IMR-90 (cell line): Measurements from ENCODE around the gene COL5A1. TPM values are rescaled to one million over a fixed set of nuclear protein-coding genes. Genes with fewer than 3 reads are reported as not detected.
A peak's percentile ranks its signal among the peaks of the same experiment; 100 is the strongest.

Experiments used
- ATAC-seq: fragments of 200-7000 bp; cut with Tn5 transposase; 2 replicates; pipeline ENCODE4 v1.9.1; 2020; ENCODE audit warnings: low read depth, mild to moderate bottlenecking, moderate library complexity
- BruUV-seq: library from RNA; stranded (reverse); fragments of 400-500 nt; replicated peaks from 2 replicates; lab custom pipeline; 2021; lab: Mats Ljungman, UMichigan
- CTCF ChIA-PET: fragments of 300-600 bp; formaldehyde crosslinking; extraction: SDS; loops from one replicate; lab custom pipeline; 2021; ENCODE audit warnings: antibody characterized with exemption; lab: Yijun Ruan, JAX
- POLR2A ChIA-PET: fragments of 300-600 bp; sonication (Branson Sonifier 250); formaldehyde crosslinking; loops from one replicate; lab custom pipeline; 2022; ENCODE audit warnings: antibody characterized with exemption; ENCODE audit not compliant: unreplicated experiment; lab: Charles Lee
- DNase-seq: peaks from one replicate; pipeline ENCODE4 v3.0.0; 2013
- H2AFZ ChIP-seq: replicated peaks from 2 replicates; pipeline ENCODE3; 2013; ENCODE audit warnings: low read length, mild to moderate bottlenecking; ENCODE audit not compliant: poor library complexity
- H2AK5ac ChIP-seq: 2 replicates; pipeline ENCODE4 v1.6.1; 2013; ENCODE audit warnings: low read depth, low read length, inconsistent platforms
- H2AK9ac ChIP-seq: replicated peaks from 2 replicates; pipeline ENCODE3; 2013; ENCODE audit warnings: mild to moderate bottlenecking, low read depth, low read length, moderate library complexity; ENCODE audit not compliant: poor library complexity
- H2BK120ac ChIP-seq: 2 replicates; pipeline ENCODE4 v1.6.1; 2013; ENCODE audit warnings: low read depth, low read length, inconsistent platforms
- H2BK15ac ChIP-seq: 3 replicates; pipeline ENCODE4 v1.6.1; 2013; ENCODE audit warnings: low read depth, low read length, inconsistent platforms
- H2BK20ac ChIP-seq: 2 replicates; pipeline ENCODE4 v1.6.1; 2013; ENCODE audit warnings: low read depth, mild to moderate bottlenecking, inconsistent platforms, low read length, moderate library complexity
- H2BK5ac ChIP-seq: 2 replicates; pipeline ENCODE4 v1.6.1; 2013; ENCODE audit warnings: mild to moderate bottlenecking, low read depth, low read length, inconsistent platforms; ENCODE audit not compliant: poor library complexity, severe bottlenecking
- H3K14ac ChIP-seq: replicated peaks from 2 replicates; pipeline ENCODE4 v1.6.1; 2013; ENCODE audit warnings: low read depth, low read length, inconsistent platforms
- H3K18ac ChIP-seq: 2 replicates; pipeline ENCODE4 v1.6.1; 2013; ENCODE audit warnings: low read depth, low read length, control low read depth
- H3K23ac ChIP-seq: 2 replicates; pipeline ENCODE4 v1.6.1; 2013; ENCODE audit warnings: low read depth, low read length, inconsistent platforms
- H3K27ac ChIP-seq: 2 replicates; pipeline ENCODE4 v1.5.1; 2013; ENCODE audit warnings: mild to moderate bottlenecking, control low read depth, low read length; ENCODE audit not compliant: insufficient read depth
- H3K27me3 ChIP-seq: 2 replicates; pipeline ENCODE4 v1.6.1; 2013; ENCODE audit warnings: low read length; ENCODE audit not compliant: control insufficient read depth, insufficient read depth
- H3K36me3 ChIP-seq: 2 replicates; pipeline ENCODE4 v1.6.1; 2013; ENCODE audit warnings: low read length, mixed read lengths; ENCODE audit not compliant: control insufficient read depth, insufficient read depth
- H3K4ac ChIP-seq: 2 replicates; pipeline ENCODE4 v1.6.1; 2013; ENCODE audit warnings: low read depth, low read length, inconsistent platforms
- H3K4me1 ChIP-seq: 2 replicates; pipeline ENCODE4 v1.6.1; 2013; ENCODE audit warnings: low read length, mixed read lengths; ENCODE audit not compliant: control insufficient read depth, insufficient read depth
- H3K4me2 ChIP-seq: 2 replicates; pipeline ENCODE4 v1.6.1; 2013; ENCODE audit warnings: low read depth, mild to moderate bottlenecking, control low read depth, low read length, moderate library complexity
- H3K4me3 ChIP-seq: 2 replicates; pipeline ENCODE4 v1.5.1; 2013; ENCODE audit warnings: low read depth, mild to moderate bottlenecking, control low read depth, low read length, moderate library complexity; ENCODE audit not compliant: insufficient read depth
- H3K56ac ChIP-seq: 2 replicates; pipeline ENCODE4 v1.6.1; 2013; ENCODE audit warnings: low read length, inconsistent platforms; ENCODE audit not compliant: insufficient read depth; ENCODE audit errors: extremely low read depth
- H3K79me1 ChIP-seq, 2 experiments: 2 replicates each; pipeline ENCODE4 v1.6.1; 2013; ENCODE audit warnings: low read length in 2 of 2, inconsistent platforms in 1 of 2, low read depth in 1 of 2
- H3K9ac ChIP-seq: 2 replicates; pipeline ENCODE4 v1.6.1; 2013; ENCODE audit warnings: low read depth, low read length, control low read depth
- H3K9me1 ChIP-seq: 2 replicates; pipeline ENCODE4 v1.6.1; 2013; ENCODE audit warnings: low read length, inconsistent platforms; ENCODE audit not compliant: insufficient read depth
- H3K9me3 ChIP-seq: 2 replicates; pipeline ENCODE4 v1.6.1; 2013; ENCODE audit warnings: low read length; ENCODE audit not compliant: control insufficient read depth, insufficient read depth
- H4K20me1 ChIP-seq: 2 replicates; pipeline ENCODE4 v1.6.1; 2013; ENCODE audit warnings: low read length, inconsistent platforms; ENCODE audit not compliant: insufficient read depth
- H4K5ac ChIP-seq: 2 replicates; pipeline ENCODE4 v1.6.1; 2013; ENCODE audit warnings: mild to moderate bottlenecking, low read depth, low read length, control low read depth
- H4K8ac ChIP-seq, 2 experiments: 2 replicates each; pipeline ENCODE4 v1.6.1; 2013; ENCODE audit warnings: low read depth in 2 of 2, low read length in 2 of 2, control low read depth in 1 of 2, inconsistent platforms in 1 of 2
- H4K91ac ChIP-seq: 2 replicates; pipeline ENCODE4 v1.6.1; 2013; ENCODE audit warnings: low read depth, low read length, inconsistent platforms; ENCODE audit not compliant: insufficient read depth
- BHLHE40 ChIP-seq: fragments of 150-350 bp; IDR thresholded peaks from 2 replicates; pipeline ENCODE4 v1.6.1; 2016; ENCODE audit warnings: mild to moderate bottlenecking, low read depth, low read length
- CEBPB ChIP-seq: IDR thresholded peaks from 2 replicates; pipeline ENCODE4 v1.6.1; 2012; ENCODE audit warnings: low read depth, low read length, improper control_type of control experiment
- MAFK ChIP-seq: IDR thresholded peaks from 2 replicates; pipeline ENCODE4 v1.6.1; 2012; ENCODE audit warnings: low read depth, low read length, improper control_type of control experiment
- MAZ ChIP-seq: IDR thresholded peaks from 2 replicates; pipeline ENCODE4 v1.6.1; 2012; ENCODE audit warnings: low read depth, mild to moderate bottlenecking, low read length, improper control_type of control experiment, moderate library complexity, borderline replicate concordance
- RCOR1 ChIP-seq: IDR thresholded peaks from 2 replicates; pipeline ENCODE4 v1.6.1; 2012; ENCODE audit warnings: mild to moderate bottlenecking, low read length, improper control_type of control experiment; ENCODE audit not compliant: insufficient replicate concordance
- RFX5 ChIP-seq: IDR thresholded peaks from 2 replicates; pipeline ENCODE4 v1.8.0; 2012; ENCODE audit warnings: low read depth, mild to moderate bottlenecking, low read length, moderate library complexity
- SMC3 ChIP-seq: fragments of 150-350 bp; IDR thresholded peaks from 2 replicates; pipeline ENCODE4 v1.6.1; 2016; ENCODE audit warnings: low read depth, mild to moderate bottlenecking, antibody characterized with exemption, low read length, moderate library complexity
- WGBS, 2 experiments: methylation state at CpG; one replicate each; pipeline versions ENCODE4 v1.1.5 to v1.1.7; 2013; ENCODE audit warnings: missing lambda C conversion rate in 2 of 2; ENCODE audit not compliant: insufficient read length in 1 of 2; ENCODE audit errors: extremely low coverage in 2 of 2; 5-methylcytosine and 5-hydroxymethylcytosine counted together
- dilution Hi-C: fragments of 300-500 bp; cut with HindIII; formaldehyde crosslinking; loops from one replicate; pipeline ENCODE4 v1.14.3; 2018; ENCODE audit warnings: low sequenced_read_pairs; ENCODE audit not compliant: unreplicated experiment
- in situ Hi-C: fragments of 300-500 bp; cut with MboI; formaldehyde crosslinking; loops from 3 replicates; pipeline ENCODE4 v1.14.3; 2019; ENCODE audit warnings: low sequenced_read_pairs, inconsistent platforms, mixed read lengths
- intact Hi-C: fragments of 100-400 bp; cut with micrococcal nuclease; formaldehyde crosslinking; loops from 2 replicates; pipeline ENCODE4 v1.10.0; 2022
- polyA plus RNA-seq, 3 experiments: library from polyadenylated mRNA; depleted of rRNA; stranded (reverse); fragments of >200 nt; gene quantifications; 2 replicates each; pipeline ENCODE4 v1.2.3, GENCODE V29; 2012; ENCODE audit warnings: low replicate concordance in 1 of 3
- total RNA-seq: library from RNA; depleted of rRNA; stranded (reverse); fragments of >200 nt; gene quantifications from 2 replicates; pipeline ENCODE4 v1.2.3, GENCODE V29; 2012
- TF ChIP-seq, protein P1 (sequence below): fragments of 150-350 bp; IDR thresholded peaks from 2 replicates; pipeline ENCODE4 v1.6.1; 2017; ENCODE audit warnings: mild to moderate bottlenecking, antibody characterized with exemption, low read length, low read depth
- TF ChIP-seq, protein P2 (sequence below): fragments of 150-350 bp; IDR thresholded peaks from 2 replicates; pipeline ENCODE4 v1.6.1; 2016; ENCODE audit warnings: low read depth, mild to moderate bottlenecking, low read length, moderate library complexity, borderline replicate concordance

COL5A1 gene
- total and polyA plus RNA-seq, 2 of the 4 experiments (the other 2 are of a cell fraction), result 19.2 to 173 TPM

DNA sequence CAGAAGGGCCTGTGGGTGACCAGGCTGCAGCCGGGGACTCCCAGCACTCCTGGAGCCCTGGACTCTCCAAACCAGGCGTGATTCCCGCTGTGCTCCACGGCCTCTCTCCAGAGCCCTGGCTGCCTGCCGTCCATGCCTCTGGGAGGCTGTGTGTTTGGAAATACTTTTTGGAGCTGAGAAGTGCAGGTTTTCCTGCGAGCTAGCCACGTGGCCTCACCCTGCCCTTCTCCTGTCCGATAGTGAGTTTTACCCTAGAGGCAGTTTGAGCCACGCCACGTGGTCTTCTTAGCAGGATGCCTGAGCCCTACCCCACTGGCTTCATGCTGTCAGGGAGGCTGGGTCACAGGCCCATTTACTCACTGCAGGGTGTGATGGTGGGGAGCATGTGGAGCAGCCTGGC is 71.3 kb downstream of the COL5A1 start:
- 90% methylated on average over 2 of the region's 10 CpGs; no CpG with 5 or more reads in 1 of the 2 experiments for WGBS, 2 experiments
- H3K27me3 ChIP-seq, result no peaks in the 10 kb centered on the region
- DNase-seq, result no peak
- H3K18ac ChIP-seq, result no peak overlapping the region
- peaks cover 14 to 88% of the 10 kb centered on the region in 2 experiments for H3K79me1 ChIP-seq
- in situ Hi-C loops, result no loop called here
- H4K20me1 ChIP-seq, result peaks cover 95% of the 10 kb centered on the region
- H3K23ac ChIP-seq, result no peak overlapping the region
- no peak overlapping the region for H3K56ac ChIP-seq
- no peak overlapping the region for H3K9ac ChIP-seq
- intact Hi-C loops, result no loop called here
- H2BK20ac ChIP-seq, result no peak overlapping the region
- CTCF ChIA-PET, result no interaction called here
- H4K91ac ChIP-seq, result no peak overlapping the region
- no peak overlapping the region for H2AFZ ChIP-seq
- no peak overlapping the region for H3K14ac ChIP-seq
- H3K4me3 ChIP-seq, result no peak overlapping the region
- H3K4me1 ChIP-seq, result peaks cover 10% of the 10 kb centered on the region; the same call in 1 of the 2 replicates
- POLR2A ChIA-PET, result no interaction called here
- H4K8ac ChIP-seq, result no peak overlapping the region
- no peak overlapping the region for H4K5ac ChIP-seq
- H2AK9ac ChIP-seq, result peak overlapping the region; percentile 50
- no peak overlapping the region for H2AK5ac ChIP-seq
- TF ChIP-seq, protein P1, sequence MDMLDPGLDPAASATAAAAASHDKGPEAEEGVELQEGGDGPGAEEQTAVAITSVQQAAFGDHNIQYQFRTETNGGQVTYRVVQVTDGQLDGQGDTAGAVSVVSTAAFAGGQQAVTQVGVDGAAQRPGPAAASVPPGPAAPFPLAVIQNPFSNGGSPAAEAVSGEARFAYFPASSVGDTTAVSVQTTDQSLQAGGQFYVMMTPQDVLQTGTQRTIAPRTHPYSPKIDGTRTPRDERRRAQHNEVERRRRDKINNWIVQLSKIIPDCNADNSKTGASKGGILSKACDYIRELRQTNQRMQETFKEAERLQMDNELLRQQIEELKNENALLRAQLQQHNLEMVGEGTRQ, result no peak
- TF ChIP-seq, protein P2, sequence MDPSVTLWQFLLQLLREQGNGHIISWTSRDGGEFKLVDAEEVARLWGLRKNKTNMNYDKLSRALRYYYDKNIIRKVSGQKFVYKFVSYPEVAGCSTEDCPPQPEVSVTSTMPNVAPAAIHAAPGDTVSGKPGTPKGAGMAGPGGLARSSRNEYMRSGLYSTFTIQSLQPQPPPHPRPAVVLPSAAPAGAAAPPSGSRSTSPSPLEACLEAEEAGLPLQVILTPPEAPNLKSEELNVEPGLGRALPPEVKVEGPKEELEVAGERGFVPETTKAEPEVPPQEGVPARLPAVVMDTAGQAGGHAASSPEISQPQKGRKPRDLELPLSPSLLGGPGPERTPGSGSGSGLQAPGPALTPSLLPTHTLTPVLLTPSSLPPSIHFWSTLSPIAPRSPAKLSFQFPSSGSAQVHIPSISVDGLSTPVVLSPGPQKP, result no peak
- TF ChIP-seq CEBPB (no peak), RCOR1 (no peak), SMC3 (no peak), MAZ (no peak), BHLHE40 (no peak), RFX5 (no peak), MAFK (no peak)
- ATAC-seq, result no peak
- TSS peak; percentile 3 for BruUV-seq
- no peak overlapping the region for H2BK120ac ChIP-seq
- H2BK15ac ChIP-seq, result no peak overlapping the region
- peaks cover 68% of the 10 kb centered on the region for H3K36me3 ChIP-seq
- H3K4ac ChIP-seq, result no peak overlapping the region
- dilution Hi-C loops, result no loop called here
- peaks cover 32% of the 10 kb centered on the region for H3K9me1 ChIP-seq
- no peak overlapping the region for H3K4me2 ChIP-seq
- no peaks in the 10 kb centered on the region for H3K9me3 ChIP-seq
- no peak overlapping the region for H3K27ac ChIP-seq
- no peak overlapping the region for H2BK5ac ChIP-seq
